Fibroblast of peridontal ligament (primary cell): ENCODE data around the gene CREB3L1.

ENCODE experiments used
- DNase-seq: peaks from one replicate; pipeline ENCODE4 v3.0.0-alpha.2; 2010; ENCODE audit errors: extremely low read depth

Gene CREB3L1

DNA sequence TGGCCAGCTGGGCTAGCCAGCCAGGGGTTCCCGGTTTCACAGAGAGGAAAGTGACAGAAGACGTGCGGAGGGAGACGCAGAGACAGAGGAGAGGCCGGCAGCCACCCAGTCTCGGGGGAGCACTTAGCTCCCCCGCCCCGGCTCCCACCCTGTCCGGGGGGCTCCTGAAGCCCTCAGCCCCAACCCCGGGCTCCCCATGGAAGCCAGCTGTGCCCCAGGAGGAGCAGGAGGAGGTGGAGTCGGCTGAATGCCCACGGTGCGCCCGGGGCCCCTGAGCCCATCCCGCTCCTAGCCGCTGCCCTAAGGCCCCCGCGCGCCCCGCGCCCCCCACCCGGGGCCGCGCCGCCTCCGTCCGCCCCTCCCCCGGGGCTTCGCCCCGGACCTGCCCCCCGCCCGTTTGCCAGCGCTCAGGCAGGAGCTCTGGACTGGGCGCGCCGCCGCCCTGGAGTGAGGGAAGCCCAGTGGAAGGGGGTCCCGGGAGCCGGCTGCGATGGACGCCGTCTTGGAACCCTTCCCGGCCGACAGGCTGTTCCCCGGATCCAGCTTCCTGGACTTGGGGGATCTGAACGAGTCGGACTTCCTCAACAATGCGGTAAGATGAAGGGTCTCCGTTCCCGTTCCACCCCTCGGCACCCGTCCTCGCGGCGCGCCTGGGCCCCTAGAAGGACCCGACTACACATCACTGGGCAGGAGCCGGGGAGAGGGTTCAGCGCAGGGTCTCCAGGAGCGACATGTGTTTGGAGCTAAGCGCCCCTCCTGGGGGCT, at the start of gene CREB3L1:
TSS of gene CREB3L1 (plus strand) at position 41 of the 765 bp plus-strand sequence. CDS start at position 491, 450 bp downstream.
- DNase-seq = no peak

GRCh38 chr11:46229230-46229629, 48.2 kb upstream of the CREB3L1 start:
- DNase-seq = no peak

GRCh38 chr11:46234311-46234710, 43.2 kb upstream of the CREB3L1 start:
- DNase-seq = no peak

GRCh38 chr11:46235777-46236688, 41.4 kb upstream of the CREB3L1 start:
- no peak for DNase-seq

- no peak for DNase-seq
These were observed 40.6 kb upstream of the CREB3L1 start for GRCh38 chr11:46236918-46237247.

- peak; percentile 72 for DNase-seq
These were observed 40.0 kb upstream of the CREB3L1 start for GRCh38 chr11:46237248-46238077.

- DNase-seq = peak; percentile 49
These were observed 39.1 kb upstream of the CREB3L1 start for GRCh38 chr11:46238078-46238966.

DNA sequence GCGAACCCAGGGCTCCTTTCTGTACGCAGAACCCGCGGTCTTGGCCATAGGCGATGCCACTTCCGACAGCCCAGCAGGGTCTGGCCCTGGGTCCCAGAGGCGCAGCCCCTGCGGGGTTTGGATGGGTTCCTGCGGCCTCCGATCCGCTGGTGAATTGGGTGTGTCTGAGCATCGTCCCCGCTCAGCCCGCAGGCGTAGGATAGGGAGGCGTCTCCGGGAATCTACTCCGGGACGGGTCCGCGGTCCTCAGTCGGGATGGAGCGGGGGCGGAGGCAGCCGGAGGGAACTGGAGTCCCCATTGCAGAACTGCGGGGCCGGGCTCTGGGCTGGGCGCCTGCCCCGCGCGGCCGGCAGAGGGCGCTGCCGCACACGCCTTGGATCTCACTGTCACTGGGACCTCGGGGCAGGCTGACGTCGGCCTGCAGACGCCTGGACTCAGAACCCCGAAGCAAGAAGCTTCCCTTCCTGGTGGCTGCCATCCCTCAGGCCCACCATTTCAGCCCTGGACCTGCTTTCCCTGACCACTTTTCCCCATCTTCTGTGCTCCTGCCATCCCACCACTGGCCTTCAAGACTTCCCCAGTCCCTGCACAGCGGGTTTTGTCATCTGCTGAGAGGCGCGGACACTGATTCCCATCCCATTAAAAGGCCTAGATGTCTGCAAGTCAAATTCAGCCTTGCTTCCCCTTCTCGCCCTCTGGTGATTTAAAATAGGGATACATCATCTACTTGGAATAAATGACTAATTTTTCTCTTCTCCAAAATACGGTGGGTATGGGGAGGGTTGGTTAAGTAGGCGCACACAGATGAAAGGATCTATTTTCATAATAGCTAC, 38.3 kb upstream of the CREB3L1 start:
- peak; percentile 83 for DNase-seq

- peak; percentile 41 for DNase-seq
These were observed 37.7 kb upstream of the CREB3L1 start for GRCh38 chr11:46239801-46240061.

DNA sequence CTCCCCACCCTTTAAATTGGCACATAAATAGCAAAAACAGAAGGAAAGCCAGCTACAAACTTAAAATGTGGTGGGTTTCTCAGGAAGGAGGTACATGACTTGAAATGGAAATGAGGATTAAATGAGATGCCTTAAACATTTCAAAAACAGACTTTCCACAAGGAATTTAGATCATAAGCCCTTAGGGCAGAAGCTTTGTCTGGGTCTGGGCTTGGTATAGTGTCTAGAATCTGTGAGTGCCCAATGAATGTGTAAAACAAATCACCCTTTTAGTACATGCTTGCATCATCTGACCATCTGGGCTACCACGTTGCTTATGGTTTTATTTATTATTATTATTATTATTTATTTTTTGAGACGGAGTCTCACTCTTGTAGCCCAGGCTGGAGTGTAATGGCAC, 37.1 kb upstream of the CREB3L1 start:
- no peak for DNase-seq

GRCh38 chr11:46240861-46241260, 36.6 kb upstream of the CREB3L1 start:
- no peak for DNase-seq

- no peak for DNase-seq
These were observed 35.2 kb upstream of the CREB3L1 start for GRCh38 chr11:46242041-46242951.

DNA sequence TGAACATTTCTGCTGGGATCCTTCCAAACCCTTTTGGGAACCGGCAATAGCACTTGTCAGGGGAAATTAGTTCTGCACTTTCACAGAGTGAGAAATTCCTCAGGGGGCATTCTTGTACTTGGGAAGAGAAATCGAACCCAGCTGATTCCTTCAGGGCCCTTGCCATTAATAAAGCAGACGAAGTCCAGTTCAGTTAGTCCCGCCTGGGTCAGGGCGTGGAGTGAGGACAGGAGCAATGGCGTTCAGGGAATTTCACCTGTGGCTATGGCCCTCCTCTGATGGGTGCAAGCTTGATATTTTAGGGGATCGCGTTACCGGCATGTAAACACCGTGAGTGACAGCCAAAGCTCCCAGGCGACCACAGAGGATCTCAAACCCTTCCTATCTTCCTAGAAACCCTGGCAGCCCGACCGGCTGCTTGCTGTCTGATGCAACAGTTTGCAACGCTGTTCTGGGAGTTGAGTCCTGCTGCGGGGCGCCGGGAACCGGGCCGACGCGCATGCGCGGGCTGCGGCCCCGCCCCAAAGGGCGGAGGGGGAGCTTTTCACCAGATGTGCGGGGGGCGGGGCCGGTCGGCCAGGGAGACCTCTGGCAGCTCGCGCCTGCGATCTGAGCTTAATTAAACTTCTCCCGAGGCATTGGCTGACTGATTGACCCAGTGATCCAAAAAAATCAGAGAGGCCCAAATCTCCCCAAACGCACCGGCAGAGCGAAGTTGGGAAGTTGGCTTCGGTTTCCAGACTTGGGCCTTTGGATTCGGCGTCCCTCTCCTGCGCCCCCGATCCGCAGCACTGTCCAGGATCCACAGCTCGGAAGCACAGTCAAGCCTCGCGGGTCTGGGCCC, 34.3 kb upstream of the CREB3L1 start:
- peak; percentile 97 for DNase-seq

DNA sequence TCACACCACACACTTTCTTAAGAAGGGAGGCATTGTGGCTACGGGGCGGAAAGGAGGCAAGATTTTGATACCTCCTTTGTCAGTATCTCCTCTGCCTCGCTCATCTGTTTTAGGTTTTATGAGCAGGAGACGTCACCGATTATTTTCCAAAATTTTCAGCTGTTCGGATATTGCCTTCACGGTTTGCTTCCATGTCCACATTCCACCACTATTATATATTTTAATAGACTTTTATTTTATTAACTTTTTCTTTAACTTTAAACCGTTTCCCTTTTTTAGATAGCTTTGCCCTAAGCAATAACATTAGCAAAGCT, 33.7 kb upstream of the CREB3L1 start:
- DNase-seq = no peak

DNA sequence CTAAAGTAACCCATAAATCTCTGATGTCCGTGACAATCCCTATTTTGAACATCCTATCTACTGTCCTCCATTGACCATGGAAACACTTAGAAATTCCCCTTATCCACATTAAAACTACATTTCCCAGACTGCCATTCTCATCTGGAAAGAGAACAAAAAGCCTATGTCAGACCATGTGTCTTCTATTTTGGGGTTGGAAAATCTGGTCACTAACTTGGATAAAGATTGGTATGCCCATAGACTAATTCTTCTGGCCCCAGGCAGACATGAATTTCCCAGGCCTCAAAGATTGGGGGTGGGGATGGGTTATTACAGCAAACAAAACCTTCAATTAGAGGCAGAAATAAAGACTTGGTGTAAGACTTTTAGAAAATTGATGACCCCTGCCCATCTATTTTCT, 30.9 kb upstream of the CREB3L1 start:
- DNase-seq = peak; percentile 87

DNA sequence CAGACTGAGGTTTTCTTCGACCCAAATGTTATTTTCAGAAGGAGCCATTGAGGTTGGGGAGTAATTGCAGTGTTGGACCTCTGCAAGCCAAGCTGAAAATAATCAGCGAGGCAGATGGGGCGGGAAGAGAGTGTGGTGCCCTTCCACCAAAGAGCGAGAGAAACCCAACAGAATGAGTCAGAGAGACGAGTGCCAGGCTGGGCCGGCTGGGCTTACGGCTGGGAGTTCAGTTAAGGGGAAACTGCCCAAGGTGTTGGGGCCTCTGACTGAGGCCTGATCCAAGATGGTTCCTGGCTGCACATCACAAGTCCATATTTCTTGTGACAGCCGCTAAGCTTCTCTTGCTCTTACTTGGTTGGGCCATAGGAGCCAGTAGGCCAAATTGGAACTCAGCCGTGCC, 30.4 kb upstream of the CREB3L1 start:
- peak; percentile 74 for DNase-seq

GRCh38 chr11:46247659-46248058, 29.8 kb upstream of the CREB3L1 start:
- peak; percentile 29 for DNase-seq

GRCh38 chr11:46248289-46249102, 29.0 kb upstream of the CREB3L1 start:
- peak; percentile 94 for DNase-seq
